Lower leg skin (tissue), 4 donors: ENCODE measurements around the gene MGAT4A. TPM values are rescaled to one million over a fixed set of nuclear protein-coding genes. Genes with fewer than 3 reads are reported as not detected.

Source experiments
- DNase-seq, 2 donors: peaks; one replicate each; pipeline ENCODE4 v3.0.0-alpha.2; 2019; ENCODE audit warnings: low spot score in 2 of 2
- H3K4me3 ChIP-seq: fragments of 200-600 bp; sonication (generic); 2 replicates; pipeline ENCODE4 v1.5.1; 2017; ENCODE audit warnings: mild to moderate bottlenecking, low read depth; ENCODE audit not compliant: poor library complexity, severe bottlenecking
- POLR2A ChIP-seq, 2 donors: fragments of 450-650 bp; IDR thresholded peaks; one replicate each; pipeline ENCODE4 v1.6.1; 2016 to 2017; ENCODE audit warnings: antibody characterized with exemption in 2 of 2, mild to moderate bottlenecking in 1 of 2, moderate library complexity in 1 of 2
- WGBS, 2 donors: methylation state at CpG; one replicate each; pipeline ENCODE4 v1.1.5; 2018; 5-methylcytosine and 5-hydroxymethylcytosine counted together
- intact Hi-C: fragments of 100-400 bp; cut with DNase I; formaldehyde crosslinking; loops from one replicate; pipeline ENCODE4 v1.15.0; 2023; ENCODE audit warnings: low total_unique reads
- total RNA-seq, 4 donors: library from RNA; depleted of rRNA; stranded (reverse); fragments of >200 nt; gene quantifications; one replicate each; pipeline ENCODE4 v1.1.0, GENCODE V29; 2016
- TF ChIP-seq, protein P1 (sequence below), 3 donors: fragments of 450-650 bp; IDR thresholded peaks; one replicate each; pipeline ENCODE4 v1.5.1; 2016; ENCODE audit warnings: antibody characterized with exemption in 3 of 3, mild to moderate bottlenecking in 3 of 3, moderate library complexity in 2 of 3

The MGAT4A gene
- total RNA-seq, 4 donors from 2014 or later, result 7.3 to 24.9 (median 14.2) TPM

DNA sequence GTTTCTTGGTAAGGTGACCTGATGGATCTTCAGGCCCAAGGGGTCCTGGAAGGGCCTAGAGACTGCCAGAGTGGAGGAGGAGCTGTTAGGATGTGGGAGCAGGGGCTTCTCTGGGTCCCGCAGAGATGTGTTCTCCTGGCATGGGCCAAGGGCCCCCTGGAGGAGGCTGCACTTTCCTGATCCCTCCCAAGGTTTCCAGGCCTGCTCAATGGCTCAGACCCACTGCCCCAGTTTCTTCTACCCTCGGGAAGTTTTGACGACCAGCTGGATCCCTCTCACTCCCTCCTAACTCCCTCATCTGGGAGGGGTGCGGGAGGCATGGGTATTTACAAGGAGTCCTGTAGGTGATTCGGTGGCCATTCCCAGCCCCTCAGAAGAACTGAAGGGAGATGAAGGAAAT is 158.7 kb downstream of the MGAT4A start:
- intact Hi-C loops, result no loop called here
- no peak overlapping the region for H3K4me3 ChIP-seq
- TF ChIP-seq, protein P1, sequence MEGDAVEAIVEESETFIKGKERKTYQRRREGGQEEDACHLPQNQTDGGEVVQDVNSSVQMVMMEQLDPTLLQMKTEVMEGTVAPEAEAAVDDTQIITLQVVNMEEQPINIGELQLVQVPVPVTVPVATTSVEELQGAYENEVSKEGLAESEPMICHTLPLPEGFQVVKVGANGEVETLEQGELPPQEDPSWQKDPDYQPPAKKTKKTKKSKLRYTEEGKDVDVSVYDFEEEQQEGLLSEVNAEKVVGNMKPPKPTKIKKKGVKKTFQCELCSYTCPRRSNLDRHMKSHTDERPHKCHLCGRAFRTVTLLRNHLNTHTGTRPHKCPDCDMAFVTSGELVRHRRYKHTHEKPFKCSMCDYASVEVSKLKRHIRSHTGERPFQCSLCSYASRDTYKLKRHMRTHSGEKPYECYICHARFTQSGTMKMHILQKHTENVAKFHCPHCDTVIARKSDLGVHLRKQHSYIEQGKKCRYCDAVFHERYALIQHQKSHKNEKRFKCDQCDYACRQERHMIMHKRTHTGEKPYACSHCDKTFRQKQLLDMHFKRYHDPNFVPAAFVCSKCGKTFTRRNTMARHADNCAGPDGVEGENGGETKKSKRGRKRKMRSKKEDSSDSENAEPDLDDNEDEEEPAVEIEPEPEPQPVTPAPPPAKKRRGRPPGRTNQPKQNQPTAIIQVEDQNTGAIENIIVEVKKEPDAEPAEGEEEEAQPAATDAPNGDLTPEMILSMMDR (IDR thresholded peaks at IDR 0.05), result no peak
- TF ChIP-seq POLR2A (IDR thresholded peaks at IDR 0.05), result no peak
- peak in 1 of 2 donors; percentile 71 for DNase-seq
- WGBS, 2 donors, result 80 to 85% methylated on average over 5 of the region's 5 CpGs

DNA sequence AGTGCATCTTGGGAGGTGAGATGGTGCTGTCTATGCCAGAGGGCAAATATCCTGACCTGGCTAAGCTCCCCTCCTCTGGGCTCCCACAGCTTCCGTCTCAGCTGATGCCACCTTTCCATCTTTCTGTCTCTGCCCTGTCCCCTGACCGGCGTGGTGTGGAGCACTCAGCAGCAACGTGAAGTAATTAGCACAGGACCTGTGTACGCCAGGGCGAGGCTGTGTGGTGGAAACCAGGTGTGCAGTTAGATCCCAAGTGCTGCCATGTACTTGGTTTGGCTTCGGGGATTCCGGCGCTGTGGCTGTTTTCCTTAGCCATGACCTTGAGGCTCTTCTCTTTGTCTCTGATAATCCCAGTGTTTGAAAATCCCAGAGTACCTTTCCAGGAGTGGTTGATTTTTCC is 159.1 kb downstream of the MGAT4A start:
- TF ChIP-seq, protein P1 (IDR thresholded peaks at IDR 0.05), result no peak
- TF ChIP-seq POLR2A (IDR thresholded peaks at IDR 0.05), result no peak
- WGBS, 2 donors, result 90 to 96% methylated on average over 9 of the region's 9 CpGs
- intact Hi-C loops, result no loop called here
- no peak overlapping the region for H3K4me3 ChIP-seq
- peak in 1 of 2 donors; percentile 63 for DNase-seq

DNA sequence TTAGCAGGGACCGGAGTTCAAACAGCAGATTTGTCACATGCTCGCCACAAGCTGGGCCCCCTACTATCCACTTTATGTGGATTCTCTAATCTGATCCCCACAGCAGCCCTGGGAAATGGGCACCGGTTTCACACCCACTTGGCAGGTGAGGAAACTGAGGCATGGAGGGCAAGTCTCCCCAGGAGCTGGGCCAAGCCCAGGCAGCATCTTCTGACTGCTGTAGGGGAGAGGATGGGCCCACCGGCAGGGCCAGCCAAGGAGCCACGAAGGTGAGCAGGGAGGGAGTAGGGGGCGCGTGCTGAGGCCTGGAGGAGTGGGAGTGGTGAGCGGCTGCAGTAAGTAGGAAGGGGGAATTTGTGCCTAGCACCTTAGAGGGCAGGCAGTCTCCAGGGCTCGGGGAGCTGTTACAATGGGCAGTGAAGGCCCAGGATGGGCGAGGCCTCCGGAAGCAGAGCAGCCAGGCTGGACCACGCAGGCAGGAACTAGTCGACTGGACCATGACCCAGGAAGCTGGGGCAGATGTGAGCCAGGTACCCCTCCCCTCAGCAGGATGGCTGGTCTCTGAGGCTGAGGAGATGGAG is 159.7 kb downstream of the MGAT4A start:
- no peak for TF ChIP-seq POLR2A (IDR thresholded peaks at IDR 0.05)
- TF ChIP-seq, protein P1 (IDR thresholded peaks at IDR 0.05), result no peak
- 89 to 93% methylated on average over 13 of the region's 13 CpGs for WGBS, 2 donors
- no peak overlapping the region for H3K4me3 ChIP-seq
- DNase-seq, result peak in 1 of 2 donors; percentile 76
- intact Hi-C loops, result no loop called here

DNA sequence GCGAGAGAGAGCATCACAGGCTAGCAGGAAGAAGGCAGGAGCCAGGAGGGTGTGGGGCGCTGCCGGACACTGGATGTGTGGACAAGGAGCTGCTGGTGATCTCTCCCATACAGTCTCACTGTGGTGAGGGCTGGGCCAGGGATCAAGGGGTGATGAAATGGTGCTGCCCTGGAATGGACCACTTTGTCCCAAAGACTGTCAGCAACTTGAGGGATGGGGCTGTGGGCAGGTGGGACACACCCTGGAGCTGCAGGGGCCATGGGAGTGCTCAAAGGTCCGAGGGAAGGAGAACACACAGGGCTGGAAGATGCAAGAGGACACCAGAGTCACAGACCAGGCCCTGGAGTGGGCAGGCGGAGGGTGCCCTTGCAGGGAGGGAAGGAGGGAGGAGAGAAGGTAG is 160.6 kb downstream of the MGAT4A start:
- intact Hi-C loops, result no loop called here
- no peak for TF ChIP-seq POLR2A (IDR thresholded peaks at IDR 0.05)
- TF ChIP-seq, protein P1 (IDR thresholded peaks at IDR 0.05), result no peak

DNA sequence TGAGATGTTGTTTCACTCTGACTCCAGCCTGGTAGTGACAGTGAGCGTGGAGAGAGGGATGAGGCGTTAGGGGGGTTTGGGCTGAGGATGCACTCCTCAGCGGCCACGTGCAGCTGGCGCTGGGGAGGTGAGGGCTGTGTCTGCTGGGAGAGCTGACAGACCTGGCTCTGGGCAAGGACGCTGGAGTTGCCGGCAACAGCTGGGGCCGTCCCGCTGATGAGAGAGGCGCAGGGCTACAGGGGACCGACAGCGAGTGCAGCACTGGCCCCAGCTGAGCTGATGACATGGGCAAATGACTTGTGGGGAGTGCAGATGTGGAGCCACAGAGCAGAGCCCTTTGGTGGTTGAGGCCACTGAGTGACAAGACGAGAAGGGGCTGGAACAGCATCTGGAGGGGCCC is 161.0 kb downstream of the MGAT4A start:
- DNase-seq, result no peak
- intact Hi-C loops, result no loop called here
- no peak for TF ChIP-seq POLR2A (IDR thresholded peaks at IDR 0.05)
- TF ChIP-seq, protein P1 (IDR thresholded peaks at IDR 0.05), result no peak
- H3K4me3 ChIP-seq, result no peak overlapping the region
- WGBS, 2 donors, result 96% methylated on average over 13 of the region's 13 CpGs

More for the DNA sequence above, 160.6 kb downstream of the MGAT4A start:
- WGBS, 2 donors, result 89 to 97% methylated on average over 5 of the region's 5 CpGs
- H3K4me3 ChIP-seq, result no peak overlapping the region
- no peak for DNase-seq
